GM19043 (cell line): ENCODE measurements around the gene S100A9.
"Not testable (repeated sequence)": the region's sequence is repeated elsewhere in the genome, so short reads cannot be mapped to it uniquely, and the experiment has no call there.

Experiments used
- ATAC-seq: cut with Tn5 transposase; IDR thresholded peaks from one replicate; pipeline ENCODE4 v1.9.1; 2021; ENCODE audit warnings: low read depth; ENCODE audit not compliant: unreplicated experiment

Gene S100A9

DNA sequence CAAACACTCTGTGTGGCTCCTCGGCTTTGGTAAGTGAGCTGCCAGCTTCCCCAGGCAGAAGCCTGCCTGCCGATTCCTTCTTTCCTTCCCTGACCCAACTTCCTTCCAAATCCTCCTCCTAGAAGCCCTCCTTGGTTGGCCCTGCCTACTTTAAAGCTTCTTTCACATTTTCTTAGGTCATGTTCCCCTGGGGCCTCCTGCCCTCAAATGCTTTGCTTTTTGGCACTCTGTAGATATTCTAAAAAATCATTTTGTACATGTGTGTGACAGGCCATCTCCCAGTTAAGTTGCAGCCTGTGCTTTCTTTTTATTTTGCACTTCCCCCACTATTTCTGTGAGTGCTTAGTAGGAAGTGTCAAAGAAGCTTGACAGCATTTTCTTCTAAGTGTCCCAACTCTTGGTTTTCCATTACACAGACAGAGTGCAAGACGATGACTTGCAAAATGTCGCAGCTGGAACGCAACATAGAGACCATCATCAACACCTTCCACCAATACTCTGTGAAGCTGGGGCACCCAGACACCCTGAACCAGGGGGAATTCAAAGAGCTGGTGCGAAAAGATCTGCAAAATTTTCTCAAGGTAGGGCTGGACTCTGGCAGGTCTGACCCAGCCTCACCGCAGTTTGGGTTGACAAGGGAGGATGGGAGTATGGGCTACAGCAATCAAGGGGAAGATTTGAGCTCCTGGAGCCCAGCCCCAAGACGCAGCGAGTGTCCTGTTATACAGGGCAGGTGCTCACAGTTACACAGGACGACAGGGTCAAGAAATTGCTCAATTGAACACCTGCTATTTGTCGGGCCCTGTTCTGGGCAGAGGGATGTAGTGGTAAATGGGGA is at the start of gene S100A9:
S100A9 (plus strand) TSS at position 2 of the 838 bp plus-strand sequence; CDS start at position 432, 430 bp downstream.
- no peak for ATAC-seq

DNA sequence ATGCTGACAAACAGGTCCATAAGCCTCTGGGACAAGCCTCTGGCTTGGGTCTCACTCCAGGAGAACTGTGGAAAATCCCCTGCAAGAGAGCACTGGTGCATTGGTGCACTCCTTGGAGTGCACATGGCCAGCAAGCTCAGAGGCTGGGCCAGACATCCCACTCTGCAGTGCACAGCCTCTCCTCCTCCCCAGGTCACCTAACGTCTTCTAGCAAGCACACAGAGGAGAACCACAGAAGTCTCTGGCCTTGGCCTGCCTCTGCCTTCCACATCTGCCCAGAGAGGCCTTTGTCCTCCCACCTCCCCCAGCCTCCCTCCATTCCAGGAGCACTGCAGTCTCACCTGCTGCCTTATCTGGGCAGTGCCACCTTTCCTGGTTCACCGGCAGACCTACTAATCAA is 49.1 kb upstream of the S100A9 start:
- ATAC-seq: no peak

DNA sequence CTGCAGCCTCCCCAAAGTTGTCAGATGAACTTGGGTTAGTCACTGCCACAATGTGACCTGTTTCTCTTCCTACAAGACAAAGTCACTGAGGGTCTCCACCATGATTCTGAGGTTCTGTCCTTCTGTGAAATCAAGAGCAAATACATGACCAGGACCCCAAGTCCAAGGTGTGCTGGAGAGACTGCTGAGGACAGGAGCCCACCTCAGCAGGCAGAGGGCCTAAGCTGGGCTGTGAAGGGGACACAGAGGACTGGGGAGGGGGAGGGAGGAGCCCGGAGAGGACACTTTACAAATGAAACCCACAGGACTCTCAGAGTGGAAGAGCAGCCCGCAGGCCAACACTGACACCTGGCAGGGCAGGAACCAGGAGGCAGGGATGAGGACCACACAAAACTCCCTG is 48.2 kb upstream of the S100A9 start:
- no peak for ATAC-seq

DNA sequence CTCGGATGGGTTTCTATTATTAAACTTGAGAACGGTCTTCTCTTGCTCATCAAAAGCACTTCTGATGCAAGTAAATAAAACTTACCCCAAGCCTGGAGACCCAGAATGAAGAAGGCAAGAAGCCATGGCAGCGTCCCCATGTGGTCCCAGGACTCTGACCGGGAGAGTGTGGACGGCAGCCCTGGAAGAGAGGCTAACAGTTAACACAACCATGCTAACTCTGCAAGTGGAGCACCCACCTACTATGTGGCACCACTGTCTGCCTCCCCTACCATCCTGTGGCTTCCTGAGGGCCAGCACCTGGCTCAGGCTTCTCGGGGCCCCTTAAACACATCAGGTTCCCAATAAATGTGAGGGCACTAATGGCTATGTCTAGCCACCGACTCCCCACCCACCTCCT is 47.1 kb upstream of the S100A9 start:
- no peak for ATAC-seq

DNA sequence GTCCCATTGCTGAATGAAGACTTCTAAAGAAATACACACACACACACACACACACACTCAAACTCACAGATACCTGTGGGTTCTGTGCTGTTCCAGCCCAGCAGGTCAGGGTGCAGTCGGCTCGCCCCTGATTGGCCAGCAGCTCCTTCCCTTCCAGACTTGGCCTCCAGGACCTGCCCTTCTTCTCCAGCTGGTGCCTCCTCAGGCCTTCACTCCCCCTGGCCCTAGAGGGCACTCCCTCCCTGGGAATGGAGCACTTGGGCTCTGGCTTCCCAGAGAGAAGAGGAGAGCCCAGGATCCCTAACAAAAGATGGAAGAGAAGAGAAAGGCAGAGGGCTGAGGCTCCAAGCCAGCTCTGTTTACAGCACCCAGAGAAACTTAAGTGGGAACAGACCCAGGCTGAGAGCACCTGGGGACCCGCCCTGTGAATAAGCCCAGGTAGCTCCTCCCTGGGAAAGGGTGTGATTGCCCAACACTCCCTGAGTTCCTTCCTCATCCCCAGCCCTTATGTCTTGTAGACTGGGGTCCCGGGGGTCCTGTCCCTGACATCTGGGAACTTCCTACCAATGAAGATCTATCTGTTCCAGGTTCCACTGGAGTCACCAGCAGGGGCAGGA is 45.0 kb upstream of the S100A9 start, which contains the start of gene PGLYRP3:
PGLYRP3 (minus strand) TSS at position 383 of the 617 bp plus-strand sequence. CDS start 2,287 bp downstream, outside the sequence.
- no peak for ATAC-seq

DNA sequence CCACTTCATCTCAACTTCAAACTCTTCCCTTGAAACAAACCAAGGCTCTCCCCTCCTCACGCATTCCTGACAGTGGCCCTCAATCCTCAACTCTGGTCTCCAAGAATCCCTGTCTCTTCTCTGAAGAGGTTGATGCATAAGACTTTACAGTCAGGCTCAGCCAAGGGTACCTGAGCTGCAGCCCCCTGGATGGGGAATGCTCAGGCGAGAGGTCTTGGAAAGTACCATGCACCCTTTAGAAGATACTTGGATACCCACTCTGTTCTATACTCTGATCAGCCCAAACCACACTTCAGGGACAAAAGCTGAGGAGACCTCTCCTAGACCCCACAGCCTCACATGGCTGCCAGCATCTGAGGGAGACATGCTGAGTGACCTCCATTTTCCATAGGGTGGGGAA is 44.4 kb upstream of the S100A9 start:
- ATAC-seq: no peak

DNA sequence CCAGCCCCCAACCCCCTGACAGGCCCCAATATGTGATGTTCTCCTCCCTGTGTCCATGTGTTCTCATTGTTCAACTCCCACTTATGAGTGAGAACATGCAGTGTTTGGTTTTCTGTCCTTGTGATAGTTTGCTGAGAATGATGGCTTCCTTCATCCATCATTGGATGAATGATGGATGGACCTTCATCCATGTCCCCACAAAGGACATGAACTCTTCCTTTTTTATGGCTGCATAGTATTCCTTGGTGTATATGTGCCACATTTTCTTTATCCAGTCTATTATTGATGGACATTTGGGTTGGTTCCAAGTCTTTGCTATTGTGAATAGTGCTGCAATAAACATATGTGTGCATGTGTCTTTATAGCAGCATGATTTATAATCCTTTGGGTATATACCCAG is 43.3 kb upstream of the S100A9 start:
- not testable (repeated sequence) for ATAC-seq

DNA sequence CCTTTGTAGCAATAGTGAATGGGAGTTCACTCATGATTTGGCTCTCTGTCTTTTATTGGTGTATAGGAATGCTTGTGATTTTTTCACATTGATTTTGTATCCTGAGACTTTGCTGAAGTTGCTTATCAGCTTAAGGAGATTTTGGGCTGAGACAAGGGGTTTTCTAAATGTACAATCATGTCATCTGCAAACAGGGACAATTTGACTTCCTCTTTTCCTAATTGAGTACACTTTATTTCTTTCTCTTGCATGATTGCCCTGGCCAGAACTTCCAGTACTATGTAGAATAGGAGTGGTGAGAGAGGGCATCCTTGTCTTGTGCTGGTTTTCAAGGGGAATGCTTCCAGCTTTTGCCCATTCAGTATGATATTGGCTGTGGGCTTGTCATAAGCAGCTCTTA is 41.6 kb upstream of the S100A9 start:
- ATAC-seq: not testable (repeated sequence)

DNA sequence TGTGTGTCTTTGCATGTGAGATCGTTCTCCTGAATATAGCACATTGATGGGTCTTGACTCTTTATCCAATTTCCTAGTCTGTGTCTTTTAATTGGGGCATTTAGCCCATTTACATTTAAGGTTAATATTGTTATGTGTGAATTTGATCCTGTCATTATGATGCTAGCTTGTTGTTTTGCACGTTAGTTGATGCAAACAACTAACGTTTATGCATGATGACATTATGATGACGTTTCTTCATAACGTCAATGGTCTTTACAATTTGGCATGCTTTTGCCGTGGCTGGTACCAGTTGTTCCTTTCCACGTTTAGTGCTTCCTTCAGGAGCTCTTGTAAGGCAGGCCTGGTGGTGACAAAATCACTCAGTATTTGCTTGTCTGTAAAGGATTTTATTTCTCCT is 39.5 kb upstream of the S100A9 start:
- not testable (repeated sequence) for ATAC-seq

DNA sequence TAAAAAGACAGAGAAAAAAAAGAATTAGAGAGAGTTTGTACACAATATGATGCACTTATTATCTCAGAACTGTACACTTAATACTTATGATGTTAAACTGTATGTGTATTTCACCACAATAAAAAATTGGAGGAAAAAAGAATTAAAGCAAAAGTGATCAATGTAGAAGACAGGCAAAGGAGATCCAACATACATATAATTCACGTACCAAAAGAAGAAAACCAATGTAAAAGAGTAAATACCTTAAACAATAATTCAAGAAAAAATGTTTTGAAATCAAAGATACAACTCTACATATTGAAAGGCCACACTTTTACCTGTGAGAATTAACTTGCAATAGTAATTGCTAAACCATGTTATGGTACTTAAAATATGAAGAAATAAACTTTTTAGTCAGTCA is 35.1 kb upstream of the S100A9 start:
- ATAC-seq: no peak

DNA sequence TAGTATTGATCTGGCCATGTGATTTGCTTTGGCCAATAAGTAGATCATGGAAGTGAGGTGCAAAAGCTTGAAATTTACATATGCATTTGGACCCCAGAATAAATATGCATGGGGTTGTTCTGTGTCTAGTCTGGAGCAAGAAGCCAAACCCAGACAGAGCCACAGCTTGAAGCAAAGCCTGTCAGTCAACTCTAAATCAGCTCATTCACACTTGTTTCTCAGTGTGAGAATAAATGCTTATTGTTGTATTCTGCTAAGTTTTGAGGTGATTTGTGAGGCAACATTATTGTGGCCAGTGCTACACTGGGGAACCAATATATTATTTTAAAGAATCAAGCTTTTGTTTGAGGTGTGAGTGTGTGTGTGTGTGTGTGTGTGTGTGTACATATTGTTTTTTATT is 32.7 kb upstream of the S100A9 start:
- no peak for ATAC-seq

DNA sequence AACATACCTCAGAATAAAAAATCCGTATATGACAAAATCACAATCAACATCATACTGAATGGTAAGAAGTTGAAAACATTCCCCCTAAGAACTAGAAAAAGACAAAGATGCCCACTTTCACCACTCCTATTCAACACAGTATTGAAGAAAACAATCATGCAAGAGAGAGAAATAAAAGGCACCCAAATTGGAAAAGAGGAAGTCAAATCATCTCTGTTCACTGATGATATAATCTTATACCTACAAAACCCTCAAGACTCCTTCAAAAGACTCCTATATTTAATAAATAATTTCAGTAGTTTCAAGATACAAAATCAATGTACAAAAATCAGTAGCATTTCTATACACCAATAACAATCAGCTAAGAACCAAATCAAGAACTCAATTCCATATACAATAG is 23.8 kb upstream of the S100A9 start:
- no peak for ATAC-seq

DNA sequence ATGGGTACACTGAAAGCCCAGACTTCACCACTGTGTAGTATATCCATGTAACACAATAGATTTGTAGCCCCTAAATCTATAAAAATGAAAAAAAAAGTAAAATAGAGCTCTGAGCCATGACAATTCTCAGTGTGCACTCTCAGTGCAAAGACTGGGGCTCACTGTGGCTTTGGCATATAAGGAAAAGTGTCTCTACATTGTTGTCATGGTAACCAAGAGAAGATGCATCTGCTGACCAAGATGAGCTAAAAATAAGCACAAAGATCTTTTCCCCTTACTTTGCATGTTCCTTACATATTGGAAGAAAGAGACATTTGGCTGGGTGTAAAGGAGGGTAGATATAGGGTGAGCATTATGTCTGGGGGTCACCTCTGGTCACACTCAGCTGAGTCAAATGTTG is 21.0 kb upstream of the S100A9 start:
- no peak for ATAC-seq

DNA sequence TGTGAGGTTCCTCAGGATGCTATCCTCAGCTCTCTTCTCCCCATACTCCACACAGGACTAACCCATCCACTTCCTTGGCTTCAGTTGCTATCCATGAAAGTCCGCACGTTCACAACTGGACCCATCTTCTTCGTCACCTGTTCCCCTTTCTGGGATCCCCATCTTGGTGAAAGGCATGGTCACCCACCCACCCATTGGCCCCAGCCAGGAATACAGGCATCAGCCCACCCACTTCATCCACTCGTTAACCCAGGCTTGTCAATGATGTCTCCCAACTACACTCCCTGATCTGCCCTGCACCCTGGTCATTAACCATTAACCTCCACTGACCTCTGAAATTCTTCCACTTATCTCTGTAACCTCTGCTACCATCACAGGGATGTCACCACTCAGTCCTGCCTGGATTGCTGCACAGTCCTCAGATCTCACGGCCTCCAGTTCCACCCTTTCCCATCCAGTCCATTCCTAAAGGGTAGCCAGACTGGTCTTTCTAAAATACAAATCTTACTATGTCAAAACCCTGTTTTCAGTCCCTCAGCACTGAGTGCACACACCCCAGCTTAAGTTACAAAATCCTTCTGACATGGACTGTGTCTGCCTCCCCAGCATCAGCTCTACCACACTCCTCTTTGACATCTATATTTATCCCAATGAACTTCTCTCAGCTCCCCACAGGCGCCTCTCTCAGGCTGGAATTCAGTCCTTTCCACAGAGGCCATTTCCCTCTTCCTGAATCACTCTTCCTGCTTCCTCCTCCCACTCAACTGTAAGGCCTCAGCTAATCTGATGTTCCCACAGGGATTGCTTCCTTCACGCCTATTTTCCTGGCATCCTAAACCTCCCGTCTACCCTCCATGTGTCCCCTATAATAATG is 19.4 kb upstream of the S100A9 start:
- ATAC-seq: no peak

DNA sequence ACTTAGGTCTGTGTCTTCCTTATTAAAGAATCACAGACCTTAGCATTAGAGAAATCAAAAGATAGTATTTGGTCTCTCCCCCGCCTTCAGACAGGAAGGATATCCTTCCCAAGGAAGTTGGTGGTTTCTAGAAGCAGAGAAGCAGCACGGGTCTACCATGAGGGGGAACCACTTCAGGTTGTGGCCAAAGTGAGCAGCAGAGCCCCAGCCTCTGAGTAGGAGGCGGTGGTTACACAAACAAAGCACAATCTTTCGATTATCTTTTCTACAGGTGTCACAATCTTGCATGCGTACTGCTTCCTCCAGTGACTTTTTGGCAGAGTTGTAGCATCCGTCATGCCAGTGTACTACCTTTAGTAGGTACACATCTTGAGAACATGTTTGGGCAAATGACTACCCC is 17.9 kb upstream of the S100A9 start:
- no peak for ATAC-seq

DNA sequence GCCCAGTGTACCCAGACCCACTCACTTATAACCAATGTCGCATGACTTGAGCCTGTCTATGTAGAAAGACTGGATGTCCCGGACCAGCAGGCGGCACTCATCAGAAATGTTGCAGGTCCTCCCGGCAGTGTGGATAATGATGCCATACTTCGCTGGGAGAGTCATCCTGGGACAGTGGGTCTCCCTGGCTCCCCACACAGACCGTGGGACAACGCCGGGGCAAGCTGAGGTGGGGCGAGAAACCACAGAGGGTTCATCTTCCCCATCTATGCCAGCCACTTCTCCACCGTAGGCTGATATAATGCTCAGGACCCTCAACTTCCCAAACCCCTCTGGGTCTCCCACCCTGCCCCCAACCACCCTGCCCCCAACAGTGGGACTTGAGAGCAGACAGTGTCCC is 17.3 kb upstream of the S100A9 start:
- no peak for ATAC-seq

DNA sequence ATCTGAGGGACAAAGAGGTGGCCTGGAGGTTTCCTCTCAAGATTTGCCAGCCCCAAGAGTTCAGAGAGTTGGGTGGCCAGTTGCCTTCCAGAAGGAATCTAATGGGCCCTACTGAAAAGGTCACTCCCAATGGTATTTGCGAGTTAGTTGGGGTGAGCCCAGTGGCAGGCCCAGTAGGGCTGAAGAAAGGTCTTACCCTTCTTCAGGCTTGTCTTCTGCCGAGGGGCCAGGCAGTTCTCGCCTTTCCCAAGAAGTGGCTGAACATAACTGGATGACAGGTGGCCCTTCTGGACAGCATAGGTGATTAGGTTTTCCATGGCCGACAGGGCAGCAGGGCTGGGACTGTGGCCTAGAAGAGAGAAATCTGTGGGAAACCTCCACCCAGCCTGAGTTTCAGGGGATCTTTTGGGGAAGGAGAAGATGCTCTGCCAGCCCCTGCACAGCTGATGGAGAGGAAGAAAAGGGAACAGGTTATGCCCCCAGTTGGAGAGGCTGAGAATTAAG is 16.2 kb upstream of the S100A9 start:
- no peak for ATAC-seq

DNA sequence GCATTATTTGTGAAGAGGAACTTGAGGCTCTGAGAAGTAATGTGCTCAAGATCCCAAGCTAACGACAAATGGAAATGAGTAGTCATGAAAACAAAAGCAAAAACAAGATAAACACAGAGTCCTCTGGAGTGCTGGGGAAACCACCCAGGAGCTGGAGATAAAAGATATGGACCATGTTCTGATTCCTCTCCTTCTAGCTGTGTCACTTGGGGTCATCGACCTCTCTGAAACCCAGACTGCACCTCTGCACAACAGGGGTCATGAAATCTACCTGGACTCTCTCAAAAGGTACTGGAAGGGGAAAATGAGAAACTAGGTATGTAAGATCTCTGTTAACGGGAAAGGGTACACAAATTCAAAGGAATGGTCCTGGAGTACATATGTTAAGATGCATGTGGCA is 15.5 kb upstream of the S100A9 start:
- no peak for ATAC-seq

DNA sequence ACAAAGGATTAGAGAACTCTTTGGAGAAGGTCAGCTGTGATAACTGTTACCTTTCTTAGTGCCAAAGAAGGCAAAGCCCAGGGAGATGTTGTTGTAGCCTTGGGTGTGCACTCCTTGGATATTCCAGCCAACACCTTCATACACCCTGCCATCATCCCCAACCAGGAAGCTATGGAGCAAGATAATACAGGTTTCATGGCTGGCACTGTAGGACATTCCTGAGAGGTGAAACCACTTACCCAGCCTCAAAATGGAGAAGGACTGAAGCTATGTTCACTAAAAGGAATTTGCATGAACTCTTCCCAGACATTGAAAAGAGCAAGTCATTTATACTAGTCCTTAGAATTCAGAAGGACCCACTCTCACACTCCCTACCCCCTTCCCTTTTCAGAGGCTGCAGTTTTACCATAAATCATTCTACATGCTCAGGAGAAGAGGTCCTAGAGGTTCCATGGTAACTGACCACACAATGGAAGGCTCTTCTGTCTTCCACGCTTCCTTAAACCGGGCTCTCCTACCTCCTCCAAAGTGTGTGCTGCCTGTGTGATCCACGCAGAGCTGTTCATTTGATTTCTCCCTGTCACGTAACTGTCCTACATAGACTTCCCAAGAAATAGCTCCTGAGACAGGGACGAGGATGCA is 14.5 kb upstream of the S100A9 start:
- ATAC-seq: no peak
